ENCODE measurements around the gene RNF32.

The RNF32 gene

GRCh38 chr7:156655983-156656382, 15.4 kb downstream of the RNF32 start:
- H3K9me3 ChIP-seq (ENCODE audit: control insufficient read depth, insufficient read depth, low read length), result no peaks in the 10 kb centered on the region
- no peaks in the 10 kb centered on the region for H3K27me3 ChIP-seq (ENCODE audit: control insufficient read depth, insufficient read depth, low read length)
- no peaks in the 10 kb centered on the region for H3K4me1 ChIP-seq (ENCODE audit: control insufficient read depth, insufficient read depth, low read length)
- H3K9ac ChIP-seq (ENCODE audit: low read depth, low read length), result no peak overlapping the region
- no peaks in the 10 kb centered on the region for H3K36me3 ChIP-seq (ENCODE audit: control insufficient read depth, insufficient read depth, low read length)
- no peak overlapping the region for H3K4me3 ChIP-seq (ENCODE audit: low read depth, low read length)

- Histone ChIP-seq H3K9ac (ENCODE audit: low read depth, low read length) (no peak overlapping the region), H3K27me3 (ENCODE audit: control insufficient read depth, insufficient read depth, low read length) (no peaks in the 10 kb centered on the region), H3K4me3 (ENCODE audit: low read depth, low read length) (no peak overlapping the region), H3K4me1 (ENCODE audit: control insufficient read depth, insufficient read depth, low read length) (no peaks in the 10 kb centered on the region), H3K9me3 (ENCODE audit: control insufficient read depth, insufficient read depth, low read length) (no peaks in the 10 kb centered on the region), H3K36me3 (ENCODE audit: control insufficient read depth, insufficient read depth, low read length) (no peaks in the 10 kb centered on the region)
Observed at GRCh38 chr7:156656598-156656997, 16.0 kb downstream of the RNF32 start.

GRCh38 chr7:156657681-156658080, 17.1 kb downstream of the RNF32 start:
- H3K36me3 ChIP-seq (ENCODE audit: control insufficient read depth, insufficient read depth, low read length), result no peaks in the 10 kb centered on the region
- no peaks in the 10 kb centered on the region for H3K9me3 ChIP-seq (ENCODE audit: control insufficient read depth, insufficient read depth, low read length)
- no peak overlapping the region for H3K9ac ChIP-seq (ENCODE audit: low read depth, low read length)
- H3K27me3 ChIP-seq (ENCODE audit: control insufficient read depth, insufficient read depth, low read length), result no peaks in the 10 kb centered on the region
- H3K4me3 ChIP-seq (ENCODE audit: low read depth, low read length), result no peak overlapping the region
- H3K4me1 ChIP-seq (ENCODE audit: control insufficient read depth, insufficient read depth, low read length), result no peaks in the 10 kb centered on the region

- H3K9ac ChIP-seq (ENCODE audit: low read depth, low read length), result no peak overlapping the region
- no peaks in the 10 kb centered on the region for H3K9me3 ChIP-seq (ENCODE audit: control insufficient read depth, insufficient read depth, low read length)
- H3K36me3 ChIP-seq (ENCODE audit: control insufficient read depth, insufficient read depth, low read length), result no peaks in the 10 kb centered on the region
- H3K27me3 ChIP-seq (ENCODE audit: control insufficient read depth, insufficient read depth, low read length), result no peaks in the 10 kb centered on the region
- no peak overlapping the region for H3K4me3 ChIP-seq (ENCODE audit: low read depth, low read length)
- H3K4me1 ChIP-seq (ENCODE audit: control insufficient read depth, insufficient read depth, low read length), result no peaks in the 10 kb centered on the region
Observed at GRCh38 chr7:156659203-156659602, 18.6 kb downstream of the RNF32 start.

DNA sequence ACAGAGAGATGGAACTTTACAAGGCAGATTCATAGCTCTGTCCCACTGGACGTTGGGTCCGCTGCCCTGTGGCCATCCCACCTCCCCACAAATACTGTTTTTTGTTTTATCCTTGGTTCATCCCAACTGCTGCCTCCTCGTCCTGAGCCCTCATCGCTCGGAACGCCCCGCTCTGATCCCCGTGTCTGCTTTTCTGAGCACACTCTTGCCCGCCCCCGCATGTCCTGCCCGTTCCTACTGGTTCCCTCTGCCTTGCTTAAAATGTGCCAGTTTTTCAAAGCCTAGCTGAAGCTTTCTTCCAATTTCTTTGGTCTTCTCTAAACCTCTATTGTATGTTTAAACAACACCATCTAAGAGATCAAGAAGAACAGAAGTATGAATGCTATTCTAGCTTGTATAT, 19.4 kb downstream of the RNF32 start:
- Histone ChIP-seq H3K9me3 (ENCODE audit: control insufficient read depth, insufficient read depth, low read length) (no peaks in the 10 kb centered on the region), H3K4me3 (ENCODE audit: low read depth, low read length) (no peak overlapping the region), H3K9ac (ENCODE audit: low read depth, low read length) (no peak overlapping the region), H3K27me3 (ENCODE audit: control insufficient read depth, insufficient read depth, low read length) (no peaks in the 10 kb centered on the region), H3K4me1 (ENCODE audit: control insufficient read depth, insufficient read depth, low read length) (no peaks in the 10 kb centered on the region), H3K36me3 (ENCODE audit: control insufficient read depth, insufficient read depth, low read length) (no peaks in the 10 kb centered on the region)

- Histone ChIP-seq H3K4me3 (ENCODE audit: low read depth, low read length) (no peak overlapping the region), H3K36me3 (ENCODE audit: control insufficient read depth, insufficient read depth, low read length) (no peaks in the 10 kb centered on the region), H3K9ac (ENCODE audit: low read depth, low read length) (no peak overlapping the region), H3K4me1 (ENCODE audit: control insufficient read depth, insufficient read depth, low read length) (peaks cover 6% of the 10 kb centered on the region), H3K9me3 (ENCODE audit: control insufficient read depth, insufficient read depth, low read length) (no peaks in the 10 kb centered on the region), H3K27me3 (ENCODE audit: control insufficient read depth, insufficient read depth, low read length) (no peaks in the 10 kb centered on the region)
Observed at GRCh38 chr7:156661637-156662036, 21.1 kb downstream of the RNF32 start.

DNA sequence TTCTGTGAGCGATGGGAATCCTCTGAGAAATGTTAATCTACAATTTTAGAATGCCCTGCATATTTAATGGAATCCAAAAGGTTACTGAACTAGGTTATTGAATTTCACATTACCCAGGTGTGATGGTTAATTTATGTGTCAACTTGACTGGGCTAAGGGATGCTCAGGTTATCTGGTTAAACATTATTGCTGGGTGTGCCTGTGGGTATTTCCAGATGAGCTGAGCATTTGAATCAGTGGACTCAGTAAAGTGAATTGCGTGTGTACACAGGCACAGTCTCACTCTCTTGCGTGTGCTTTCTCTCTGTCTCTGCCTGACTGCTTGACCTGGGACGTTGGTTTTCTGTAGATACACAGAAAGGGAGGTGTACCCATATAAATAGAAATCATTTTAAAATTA, 21.7 kb downstream of the RNF32 start:
- no peak overlapping the region for H3K9ac ChIP-seq (ENCODE audit: low read depth, low read length)
- no peaks in the 10 kb centered on the region for H3K36me3 ChIP-seq (ENCODE audit: control insufficient read depth, insufficient read depth, low read length)
- H3K4me1 ChIP-seq (ENCODE audit: control insufficient read depth, insufficient read depth, low read length), result peaks cover 10% of the 10 kb centered on the region
- H3K4me3 ChIP-seq (ENCODE audit: low read depth, low read length), result no peak overlapping the region
- no peaks in the 10 kb centered on the region for H3K9me3 ChIP-seq (ENCODE audit: control insufficient read depth, insufficient read depth, low read length)
- no peaks in the 10 kb centered on the region for H3K27me3 ChIP-seq (ENCODE audit: control insufficient read depth, insufficient read depth, low read length)

GRCh38 chr7:156665101-156665500, 24.5 kb downstream of the RNF32 start:
- Histone ChIP-seq H3K36me3 (ENCODE audit: control insufficient read depth, insufficient read depth, low read length) (no peaks in the 10 kb centered on the region), H3K9ac (ENCODE audit: low read depth, low read length) (no peak overlapping the region), H3K4me3 (ENCODE audit: low read depth, low read length) (no peak overlapping the region), H3K27me3 (ENCODE audit: control insufficient read depth, insufficient read depth, low read length) (no peaks in the 10 kb centered on the region), H3K4me1 (ENCODE audit: control insufficient read depth, insufficient read depth, low read length) (peaks cover 10% of the 10 kb centered on the region), H3K9me3 (ENCODE audit: control insufficient read depth, insufficient read depth, low read length) (no peaks in the 10 kb centered on the region)

DNA sequence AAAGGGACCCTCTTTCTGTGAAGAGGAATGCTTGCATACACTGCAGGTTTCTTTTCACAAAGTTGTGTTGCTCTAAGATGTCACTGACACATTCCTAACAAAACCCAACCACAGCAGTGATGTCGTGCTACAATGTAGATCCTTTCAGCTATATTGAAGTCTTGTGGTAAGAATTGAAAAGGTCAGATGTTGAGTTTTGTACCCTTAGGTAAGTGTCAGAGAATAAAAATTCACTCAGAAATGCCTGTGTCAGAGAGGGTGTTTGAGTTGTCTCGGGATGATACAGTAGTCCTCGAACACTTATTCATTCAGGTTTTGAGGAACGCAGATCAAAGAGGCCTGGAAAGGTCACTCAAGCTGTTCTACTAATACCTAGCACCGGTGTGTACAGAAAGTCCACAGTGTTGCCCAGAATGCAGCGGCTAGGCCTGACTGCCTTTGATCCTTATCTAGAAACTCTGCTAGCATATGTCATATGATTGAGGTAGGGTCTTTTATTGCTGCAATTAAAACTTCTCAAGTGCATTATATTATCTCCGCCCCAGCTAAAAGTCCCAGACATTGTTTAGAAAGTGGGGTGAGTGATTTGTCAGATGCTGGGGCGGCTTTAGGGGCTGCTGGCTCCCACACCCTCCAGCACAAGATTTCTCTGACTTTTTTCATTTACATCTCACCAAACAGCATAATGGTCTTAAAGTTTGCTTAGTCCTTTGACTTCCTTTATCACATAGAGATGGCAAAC, 26.0 kb downstream of the RNF32 start:
- no peaks in the 10 kb centered on the region for H3K36me3 ChIP-seq (ENCODE audit: control insufficient read depth, insufficient read depth, low read length)
- H3K27me3 ChIP-seq (ENCODE audit: control insufficient read depth, insufficient read depth, low read length), result no peaks in the 10 kb centered on the region
- no peak overlapping the region for H3K4me3 ChIP-seq (ENCODE audit: low read depth, low read length)
- H3K4me1 ChIP-seq (ENCODE audit: control insufficient read depth, insufficient read depth, low read length), result peaks cover 10% of the 10 kb centered on the region
- no peak overlapping the region for H3K9ac ChIP-seq (ENCODE audit: low read depth, low read length)
- H3K9me3 ChIP-seq (ENCODE audit: control insufficient read depth, insufficient read depth, low read length), result no peaks in the 10 kb centered on the region

DNA sequence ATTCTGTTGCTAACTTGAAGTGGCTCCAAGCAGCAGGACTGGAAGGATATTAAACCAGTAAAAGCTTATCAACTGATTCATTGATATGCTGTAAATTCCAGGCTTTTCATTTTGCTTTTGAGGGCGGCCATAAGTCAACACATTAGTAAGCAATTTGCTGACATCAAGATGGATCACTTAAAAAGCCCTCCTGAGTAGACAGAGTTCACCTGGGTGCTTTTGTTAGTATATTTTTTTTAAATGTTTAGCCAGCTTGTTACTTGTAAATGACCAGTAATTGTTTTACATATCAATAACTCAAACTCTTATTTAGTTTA, 26.5 kb downstream of the RNF32 start:
- no peak overlapping the region for H3K4me3 ChIP-seq (ENCODE audit: low read depth, low read length)
- no peak overlapping the region for H3K9ac ChIP-seq (ENCODE audit: low read depth, low read length)
- no peaks in the 10 kb centered on the region for H3K9me3 ChIP-seq (ENCODE audit: control insufficient read depth, insufficient read depth, low read length)
- H3K27me3 ChIP-seq (ENCODE audit: control insufficient read depth, insufficient read depth, low read length), result no peaks in the 10 kb centered on the region
- H3K4me1 ChIP-seq (ENCODE audit: control insufficient read depth, insufficient read depth, low read length), result peaks cover 10% of the 10 kb centered on the region
- H3K36me3 ChIP-seq (ENCODE audit: control insufficient read depth, insufficient read depth, low read length), result no peaks in the 10 kb centered on the region

DNA sequence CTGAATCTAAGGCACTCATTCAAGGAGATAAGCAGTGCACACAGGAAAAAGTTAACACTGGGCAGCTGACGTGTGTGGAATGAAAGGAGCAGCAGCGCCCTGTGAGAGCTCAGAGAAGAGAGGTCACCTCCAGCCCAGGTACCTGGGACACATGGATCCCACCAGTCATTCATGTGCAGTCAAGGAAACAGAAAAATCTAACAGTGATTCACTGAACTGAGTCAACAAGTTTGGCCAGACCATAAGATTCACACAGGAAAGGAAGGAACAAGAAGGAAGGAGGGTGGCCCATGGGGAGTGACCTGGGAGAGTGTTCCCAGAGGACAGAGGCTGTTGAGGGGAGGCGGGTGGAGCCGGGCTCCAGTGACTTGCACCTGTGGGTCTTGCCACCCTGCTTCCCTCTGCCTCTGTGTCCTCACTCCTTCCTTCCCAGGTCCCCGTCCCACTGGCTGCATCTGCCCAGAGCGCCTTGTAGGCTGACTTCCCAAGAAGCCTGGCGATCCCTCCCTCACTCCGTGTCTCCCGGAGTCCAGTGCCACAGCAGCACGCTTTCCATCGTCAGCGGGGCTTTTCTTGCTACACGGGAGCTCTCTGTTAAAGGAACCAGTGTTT, 27.7 kb downstream of the RNF32 start:
- H3K9ac ChIP-seq (ENCODE audit: low read depth, low read length), result no peak overlapping the region
- H3K4me3 ChIP-seq (ENCODE audit: low read depth, low read length), result no peak overlapping the region
- H3K27me3 ChIP-seq (ENCODE audit: control insufficient read depth, insufficient read depth, low read length), result no peaks in the 10 kb centered on the region
- H3K9me3 ChIP-seq (ENCODE audit: control insufficient read depth, insufficient read depth, low read length), result no peaks in the 10 kb centered on the region
- H3K4me1 ChIP-seq (ENCODE audit: control insufficient read depth, insufficient read depth, low read length), result peaks cover 10% of the 10 kb centered on the region
- no peaks in the 10 kb centered on the region for H3K36me3 ChIP-seq (ENCODE audit: control insufficient read depth, insufficient read depth, low read length)

GRCh38 chr7:156669035-156669828, 28.7 kb downstream of the RNF32 start:
- Histone ChIP-seq H3K4me1 (ENCODE audit: control insufficient read depth, insufficient read depth, low read length) (peaks cover 10% of the 10 kb centered on the region), H3K36me3 (ENCODE audit: control insufficient read depth, insufficient read depth, low read length) (no peaks in the 10 kb centered on the region), H3K9ac (ENCODE audit: low read depth, low read length) (no peak overlapping the region), H3K9me3 (ENCODE audit: control insufficient read depth, insufficient read depth, low read length) (no peaks in the 10 kb centered on the region), H3K4me3 (ENCODE audit: low read depth, low read length) (no peak overlapping the region), H3K27me3 (ENCODE audit: control insufficient read depth, insufficient read depth, low read length) (no peaks in the 10 kb centered on the region)
